OCI-LY1 (cell line): Measurements from ENCODE around the gene PPP1R14D.

Source experiments
- H2AFZ ChIP-seq: fragments of 200-600 bp; sonication (generic), shearing (Covaris generic); 2 replicates; pipeline ENCODE4 v1.6.0; 2014; ENCODE audit warnings: antibody characterized with exemption, mild to moderate bottlenecking, low read length
- H3F3A ChIP-seq: fragments of 200-600 bp; sonication (generic), shearing (Covaris generic); 2 replicates; pipeline ENCODE4 v1.6.0; 2014; ENCODE audit warnings: mild to moderate bottlenecking, antibody characterized with exemption, low read length, moderate library complexity; ENCODE audit not compliant: insufficient read depth
- H3K27ac ChIP-seq: fragments of 200-600 bp; sonication (generic); 2 replicates; pipeline ENCODE4 v1.5.1; 2014; ENCODE audit warnings: low read length, mixed run types, mild to moderate bottlenecking, low read depth; ENCODE audit not compliant: poor library complexity, severe bottlenecking
- H3K27me3 ChIP-seq: fragments of 200-600 bp; sonication (generic); 2 replicates; pipeline ENCODE4 v1.6.0; 2014; ENCODE audit warnings: antibody characterized with exemption, mild to moderate bottlenecking, low read length, moderate library complexity; ENCODE audit not compliant: insufficient read depth
- H3K36me3 ChIP-seq: fragments of 200-600 bp; sonication (generic); 2 replicates; pipeline ENCODE4 v1.6.1; 2014; ENCODE audit warnings: mild to moderate bottlenecking, antibody characterized with exemption, low read length, moderate library complexity, mixed read lengths; ENCODE audit not compliant: insufficient read depth
- H3K4me1 ChIP-seq: fragments of 200-600 bp; sonication (generic); 2 replicates; pipeline ENCODE4 v1.5.1; 2014; ENCODE audit warnings: mild to moderate bottlenecking, low read length, moderate library complexity; ENCODE audit not compliant: insufficient read depth, severe bottlenecking
- H3K4me2 ChIP-seq: fragments of 200-600 bp; sonication (generic), shearing (Covaris generic); 2 replicates; pipeline ENCODE4 v1.6.1; 2014; ENCODE audit warnings: low read length
- H3K4me3 ChIP-seq: fragments of 200-600 bp; sonication (generic); 2 replicates; pipeline ENCODE4 v1.5.1; 2014; ENCODE audit warnings: low read length, low read depth, mild to moderate bottlenecking, mixed read lengths; ENCODE audit not compliant: poor library complexity, severe bottlenecking
- H3K79me2 ChIP-seq: fragments of 200-600 bp; shearing (Covaris generic); 2 replicates; pipeline ENCODE4 v1.6.1; 2016; ENCODE audit warnings: mixed run types, low read length, mixed read lengths; ENCODE audit not compliant: insufficient read depth
- H3K9ac ChIP-seq: fragments of 200-600 bp; sonication (generic), shearing (Covaris generic); 2 replicates; pipeline ENCODE4 v1.6.1; 2014; ENCODE audit warnings: mild to moderate bottlenecking, low read length, mixed read lengths
- H3K9me2 ChIP-seq: fragments of 200-600 bp; sonication (generic), shearing (Covaris generic); 2 replicates; pipeline ENCODE4 v1.6.1; 2014; ENCODE audit warnings: low read depth, mild to moderate bottlenecking, low read length, mixed read lengths
- H3K9me3 ChIP-seq: fragments of 200-600 bp; shearing (Covaris generic); 2 replicates; pipeline ENCODE4 v1.6.1; 2014; ENCODE audit warnings: low read length, mixed read lengths
- H4K20me1 ChIP-seq: fragments of 200-600 bp; sonication (generic), shearing (Covaris generic); 2 replicates; pipeline ENCODE4 v1.6.0; 2016; ENCODE audit warnings: mild to moderate bottlenecking, low read length; ENCODE audit not compliant: insufficient read depth
- CTCF ChIP-seq: fragments of 200-600 bp; sonication (generic), shearing (Covaris generic); IDR thresholded peaks from 2 replicates; pipeline ENCODE4 v1.5.1; 2017; ENCODE audit warnings: mild to moderate bottlenecking, antibody characterized with exemption, low read length, moderate library complexity, mixed read lengths
- EZH2 ChIP-seq: fragments of 200-600 bp; sonication (generic), shearing (Covaris generic); IDR thresholded peaks from 2 replicates; pipeline ENCODE4 v1.8.0; 2017; ENCODE audit warnings: borderline replicate concordance, mixed run types, mild to moderate bottlenecking, antibody characterized with exemption, low read length, moderate library complexity, mixed read lengths

PPP1R14D gene

GRCh38 chr15:40838756-40839155 lies 10.2 kb upstream of the PPP1R14D start:
- H4K20me1 ChIP-seq: no peaks in the 10 kb centered on the region
- no peak overlapping the region for H3K4me2 ChIP-seq
- H3K79me2 ChIP-seq: no peaks in the 10 kb centered on the region
- H3F3A ChIP-seq: no peaks in the 10 kb centered on the region
- H3K9ac ChIP-seq: no peak overlapping the region
- no peaks in the 10 kb centered on the region for H3K36me3 ChIP-seq
- no peak overlapping the region for H3K4me3 ChIP-seq
- H3K4me1 ChIP-seq: no peaks in the 10 kb centered on the region
- TF ChIP-seq CTCF (no peak), EZH2 (no peak)
- no peak overlapping the region for H2AFZ ChIP-seq
- no peaks in the 10 kb centered on the region for H3K9me3 ChIP-seq
- H3K9me2 ChIP-seq: no peaks in the 10 kb centered on the region
- no peaks in the 10 kb centered on the region for H3K27me3 ChIP-seq
- H3K27ac ChIP-seq: no peak overlapping the region

GRCh38 chr15:40836020-40836419 lies 7.5 kb upstream of the PPP1R14D start:
- Histone ChIP-seq H3F3A (no peaks in the 10 kb centered on the region), H3K4me3 (no peak overlapping the region), H3K27ac (no peak overlapping the region), H3K27me3 (no peaks in the 10 kb centered on the region), H3K4me2 (no peak overlapping the region), H3K9ac (no peak overlapping the region), H3K79me2 (no peaks in the 10 kb centered on the region), H2AFZ (no peak overlapping the region), H4K20me1 (no peaks in the 10 kb centered on the region), H3K9me2 (no peaks in the 10 kb centered on the region), H3K4me1 (no peaks in the 10 kb centered on the region), H3K9me3 (no peaks in the 10 kb centered on the region), H3K36me3 (no peaks in the 10 kb centered on the region)
- TF ChIP-seq EZH2: no peak
- TF ChIP-seq CTCF: no peak

- Histone ChIP-seq H3K4me2 (no peak overlapping the region), H3K79me2 (no peaks in the 10 kb centered on the region), H3K4me1 (peaks cover 8% of the 10 kb centered on the region), H3K9me3 (no peaks in the 10 kb centered on the region), H3F3A (no peaks in the 10 kb centered on the region), H3K36me3 (no peaks in the 10 kb centered on the region), H2AFZ (no peak overlapping the region), H3K4me3 (no peak overlapping the region), H3K9me2 (no peaks in the 10 kb centered on the region), H3K27ac (no peak overlapping the region), H3K27me3 (no peaks in the 10 kb centered on the region), H4K20me1 (no peaks in the 10 kb centered on the region), H3K9ac (no peak overlapping the region)
- no peak for TF ChIP-seq CTCF
- TF ChIP-seq EZH2: no peak
These were observed 4.4 kb upstream of the PPP1R14D start for GRCh38 chr15:40832903-40833302.
